Measurements from ENCODE around the gene SC5D.

GRCh38 chr11:121244884-121245283, 47.7 kb upstream of the SC5D start:
- TF ChIP-seq, protein P1, sequence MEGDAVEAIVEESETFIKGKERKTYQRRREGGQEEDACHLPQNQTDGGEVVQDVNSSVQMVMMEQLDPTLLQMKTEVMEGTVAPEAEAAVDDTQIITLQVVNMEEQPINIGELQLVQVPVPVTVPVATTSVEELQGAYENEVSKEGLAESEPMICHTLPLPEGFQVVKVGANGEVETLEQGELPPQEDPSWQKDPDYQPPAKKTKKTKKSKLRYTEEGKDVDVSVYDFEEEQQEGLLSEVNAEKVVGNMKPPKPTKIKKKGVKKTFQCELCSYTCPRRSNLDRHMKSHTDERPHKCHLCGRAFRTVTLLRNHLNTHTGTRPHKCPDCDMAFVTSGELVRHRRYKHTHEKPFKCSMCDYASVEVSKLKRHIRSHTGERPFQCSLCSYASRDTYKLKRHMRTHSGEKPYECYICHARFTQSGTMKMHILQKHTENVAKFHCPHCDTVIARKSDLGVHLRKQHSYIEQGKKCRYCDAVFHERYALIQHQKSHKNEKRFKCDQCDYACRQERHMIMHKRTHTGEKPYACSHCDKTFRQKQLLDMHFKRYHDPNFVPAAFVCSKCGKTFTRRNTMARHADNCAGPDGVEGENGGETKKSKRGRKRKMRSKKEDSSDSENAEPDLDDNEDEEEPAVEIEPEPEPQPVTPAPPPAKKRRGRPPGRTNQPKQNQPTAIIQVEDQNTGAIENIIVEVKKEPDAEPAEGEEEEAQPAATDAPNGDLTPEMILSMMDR (IDR thresholded peaks at IDR 0.05): no peak
- TF ChIP-seq EP300 (IDR thresholded peaks at IDR 0.05): no peak

Measured in ovary (tissue), 3 donors.